NCI-H82 treated with DMSO at 0.1 percent for 48 hours (cell line): ENCODE measurements around the gene FBN2.

Source experiments
- DNase-seq: peaks from one replicate; lab custom pipeline; 2025; ENCODE audit not compliant: unreplicated experiment; lab: John Stamatoyannopoulos, UW

Gene FBN2

DNA sequence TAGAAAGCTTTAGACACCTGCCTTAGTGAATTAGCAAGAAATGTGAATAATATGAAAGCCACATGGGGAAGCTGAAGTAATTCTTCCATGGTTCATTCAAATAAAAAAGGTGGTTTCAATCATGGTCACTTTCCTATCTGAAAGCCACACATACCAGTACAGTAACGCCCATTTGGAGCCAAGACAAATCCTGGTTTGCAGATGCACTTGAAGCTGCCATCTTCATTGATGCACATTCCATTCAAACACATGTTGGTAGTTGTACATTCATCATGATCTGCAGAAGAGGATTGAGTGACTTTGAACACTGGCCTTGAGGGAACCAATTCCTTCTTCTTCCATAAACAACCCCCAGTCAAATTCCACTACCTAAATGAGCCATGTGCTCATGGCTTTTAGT lies 161.5 kb downstream of the FBN2 start:
- DNase-seq: no peak

DNA sequence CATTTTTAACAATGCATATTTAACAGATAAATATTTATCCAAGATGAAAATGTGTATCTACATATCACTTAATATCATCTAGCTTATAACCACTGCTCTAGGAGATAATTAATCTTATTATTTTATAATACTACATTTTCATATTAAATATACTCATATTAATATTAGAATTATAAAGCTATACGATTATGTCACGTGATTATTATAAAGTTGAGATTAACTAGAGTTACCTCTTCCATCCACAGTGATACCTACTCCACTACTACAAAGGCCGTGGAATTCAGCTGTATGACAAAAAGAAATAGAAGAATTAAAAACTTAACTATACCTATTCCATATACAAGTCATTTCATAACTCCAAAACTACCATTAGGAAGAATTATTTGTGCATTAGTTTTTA lies 171.9 kb downstream of the FBN2 start:
- DNase-seq: no peak

DNA sequence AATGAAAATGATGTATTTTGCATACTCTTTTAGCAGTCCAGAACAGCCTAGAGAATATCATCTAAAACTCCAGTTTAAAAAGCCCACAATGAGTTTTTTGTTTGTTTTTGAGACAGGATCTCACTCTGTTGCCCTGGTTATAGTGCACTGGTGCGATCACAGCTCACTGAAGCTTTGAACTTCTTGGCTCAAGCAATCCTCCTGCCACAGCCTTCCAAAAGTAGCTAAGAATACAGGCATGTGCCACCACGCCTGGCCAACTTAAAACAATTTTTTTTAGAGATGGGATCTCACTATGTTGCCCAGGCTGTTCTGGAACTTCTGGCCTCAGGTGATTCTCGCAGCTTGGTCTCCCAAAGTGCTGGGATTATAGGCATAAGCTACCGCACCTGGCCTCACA lies 175.7 kb downstream of the FBN2 start:
- DNase-seq: no peak

DNA sequence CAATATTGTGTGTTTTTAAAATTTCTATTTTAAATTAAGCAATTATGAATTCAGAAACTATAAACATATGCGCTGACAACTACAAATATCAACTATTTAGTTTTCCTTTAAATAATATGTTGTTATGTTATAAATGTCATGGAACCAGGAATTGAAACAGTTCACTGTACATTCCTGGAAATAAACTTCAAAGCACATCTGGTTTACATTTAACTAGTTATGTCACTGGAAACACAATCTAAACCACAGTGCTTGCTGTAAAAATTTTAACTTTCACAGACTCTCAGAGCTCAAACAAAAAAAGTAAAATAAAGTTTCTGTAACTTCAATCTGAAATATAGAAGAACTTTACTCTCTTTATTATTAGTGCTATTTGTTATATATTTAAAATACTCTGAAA lies 179.2 kb downstream of the FBN2 start:
- DNase-seq: no peak

DNA sequence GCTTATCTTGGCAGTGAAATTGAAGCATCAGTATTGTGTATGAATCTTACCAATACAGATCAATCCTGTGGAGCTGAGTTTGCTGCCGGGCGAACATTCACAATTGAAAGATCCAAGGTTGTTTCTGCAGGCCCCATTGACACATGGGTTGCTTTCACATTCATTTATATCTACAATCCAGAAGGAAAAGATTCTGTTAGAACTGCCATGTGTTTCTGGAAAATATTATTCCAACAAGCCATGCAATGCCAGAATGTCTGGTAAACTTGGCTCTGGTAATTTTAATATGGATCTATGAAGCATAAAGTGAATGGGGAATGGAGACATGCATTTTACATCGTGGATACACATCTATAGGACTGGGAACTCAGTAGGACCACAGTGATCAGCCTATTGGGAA lies 180.8 kb downstream of the FBN2 start:
- DNase-seq: no peak

DNA sequence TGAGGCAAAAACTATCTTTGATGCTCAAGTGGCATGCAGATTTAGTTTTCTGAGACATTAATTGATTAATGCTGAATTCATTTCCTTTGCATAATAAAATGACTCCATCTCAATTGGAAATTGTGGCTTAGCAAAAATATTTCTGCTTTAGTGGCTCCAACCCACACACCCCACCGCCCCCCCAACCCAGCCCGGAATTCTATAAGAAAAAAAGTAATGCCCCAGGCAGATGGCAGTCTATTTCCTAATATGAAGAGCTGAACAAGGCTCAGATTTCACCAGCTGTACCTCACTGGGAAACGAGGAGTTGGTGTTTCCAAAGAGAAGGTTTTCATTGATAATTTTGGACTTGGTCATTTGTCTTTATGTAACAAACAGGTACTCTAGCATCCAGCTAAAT lies 182.1 kb downstream of the FBN2 start:
- no peak for DNase-seq

DNA sequence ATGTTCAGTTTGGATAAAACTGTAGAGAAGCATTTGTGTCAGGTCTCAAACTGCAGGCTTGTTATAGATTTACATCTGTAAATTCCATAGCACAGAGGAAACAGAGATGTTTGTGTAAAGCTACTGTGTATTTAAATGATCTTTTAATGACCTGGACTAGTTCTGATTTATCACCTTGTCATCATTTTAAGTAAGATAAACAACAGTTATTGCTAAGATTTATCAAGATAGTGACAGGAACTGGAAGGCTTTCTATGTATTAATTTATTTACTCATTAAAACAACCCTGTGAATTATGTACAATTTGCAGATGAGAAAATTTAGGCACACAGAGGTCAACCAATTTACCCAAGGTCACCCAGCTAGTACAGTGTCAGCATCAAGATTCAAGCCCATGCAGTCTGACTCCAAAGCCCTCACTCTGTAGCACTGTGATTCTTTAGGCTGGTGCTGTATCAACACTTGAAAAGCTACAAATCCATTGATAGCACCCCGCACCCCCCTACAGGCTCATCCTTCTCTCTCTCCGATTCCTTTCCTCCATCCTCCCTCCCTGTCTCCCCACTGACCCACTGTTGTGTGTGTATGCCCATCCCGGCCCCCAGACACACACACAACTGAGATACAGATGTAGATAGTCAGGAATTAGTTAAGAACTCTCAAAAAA lies 184.5 kb downstream of the FBN2 start:
- DNase-seq: no peak

DNA sequence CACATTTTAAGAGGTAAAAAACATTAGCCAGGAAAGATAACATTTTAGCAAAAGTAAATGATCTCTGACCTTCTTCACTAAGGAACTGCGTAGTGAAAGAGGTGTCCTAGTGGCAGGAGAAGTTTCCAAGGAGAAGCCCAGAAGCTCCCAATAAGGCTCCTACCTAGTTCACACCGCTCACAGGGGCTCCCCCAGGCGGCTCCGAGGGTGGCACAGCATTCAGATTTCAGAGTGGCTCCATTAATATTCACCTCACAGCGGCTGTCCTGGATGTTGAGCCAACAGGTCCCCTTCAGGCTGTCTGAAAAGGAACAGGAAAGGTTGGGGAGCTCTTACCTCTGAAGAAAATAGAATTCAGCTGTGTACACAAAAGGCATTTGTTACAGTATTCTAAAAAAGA lies 187.3 kb downstream of the FBN2 start:
- DNase-seq: no peak

DNA sequence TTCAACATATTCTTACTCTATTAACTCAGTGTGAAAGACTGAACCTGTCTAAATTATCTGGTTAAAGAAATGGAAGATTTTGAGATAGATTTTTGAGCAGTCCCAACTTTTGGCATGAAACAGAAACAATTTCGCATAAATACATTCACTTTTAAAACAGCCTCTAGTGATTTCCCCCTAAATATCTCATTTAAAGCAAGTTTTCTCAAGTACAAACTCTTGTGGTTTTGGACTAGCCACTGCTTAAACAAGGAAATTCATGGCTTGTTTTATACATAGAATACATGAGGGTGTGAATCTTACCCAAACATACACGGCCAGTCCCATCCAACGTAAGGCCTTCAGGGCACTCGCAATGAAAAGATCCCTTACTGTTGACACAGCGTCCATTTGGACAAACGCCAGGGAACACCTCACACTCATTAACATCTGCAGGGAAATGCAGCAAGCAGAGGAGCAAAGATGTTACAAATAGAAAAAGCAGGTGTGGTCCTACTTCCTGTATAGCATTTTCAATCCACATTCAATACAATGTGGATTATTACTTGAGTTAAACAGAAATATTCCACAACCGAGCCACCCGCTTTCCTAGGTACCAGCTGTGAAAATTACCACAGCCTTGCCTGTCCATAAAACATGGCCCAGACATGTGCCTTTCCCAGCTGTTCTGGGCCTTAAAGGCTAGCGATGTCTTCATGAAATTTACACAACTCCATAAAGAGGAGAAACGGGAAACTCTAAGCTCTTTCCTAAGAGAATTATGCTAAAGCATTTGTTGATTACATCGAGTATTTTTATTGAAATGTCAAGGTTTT lies 188.8 kb downstream of the FBN2 start:
- no peak for DNase-seq

DNA sequence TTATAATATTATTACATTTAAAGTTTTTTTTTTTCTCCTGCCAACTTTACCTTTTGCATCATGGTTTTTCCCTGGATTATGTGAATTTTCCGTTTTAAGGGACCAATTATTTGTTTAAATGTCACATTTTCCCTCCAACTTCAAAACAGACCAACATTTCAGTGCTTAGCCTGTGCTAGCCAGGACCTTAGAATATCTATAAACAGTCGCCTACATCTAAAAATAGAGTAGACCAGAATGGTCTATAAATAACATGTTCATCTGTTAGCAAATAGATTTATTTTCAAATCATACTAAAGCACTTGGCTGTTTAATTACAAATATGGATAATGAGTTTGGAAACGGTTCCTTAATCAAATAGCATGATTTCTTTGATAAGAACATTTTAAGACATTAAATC lies 192.0 kb downstream of the FBN2 start:
- DNase-seq: no peak

DNA sequence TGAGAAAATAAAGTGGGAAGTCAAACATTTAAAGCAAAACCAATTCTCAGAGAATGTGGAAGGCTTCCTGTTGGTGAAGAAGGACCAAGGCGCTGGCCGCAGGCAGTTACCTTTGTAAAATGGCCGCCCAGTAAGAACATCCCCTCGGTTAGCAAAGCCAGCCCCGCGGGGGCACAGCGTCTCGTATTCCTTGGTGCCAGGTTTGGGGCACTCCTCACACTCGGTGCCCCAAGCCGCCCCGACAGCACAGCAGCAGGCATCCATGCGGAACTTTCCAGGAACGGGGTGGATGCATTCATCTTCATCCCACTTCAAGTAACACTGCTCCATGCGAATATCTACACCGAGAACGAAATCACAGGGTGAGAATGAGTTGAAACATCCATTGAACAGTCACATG lies 192.8 kb downstream of the FBN2 start:
- DNase-seq: no peak

DNA sequence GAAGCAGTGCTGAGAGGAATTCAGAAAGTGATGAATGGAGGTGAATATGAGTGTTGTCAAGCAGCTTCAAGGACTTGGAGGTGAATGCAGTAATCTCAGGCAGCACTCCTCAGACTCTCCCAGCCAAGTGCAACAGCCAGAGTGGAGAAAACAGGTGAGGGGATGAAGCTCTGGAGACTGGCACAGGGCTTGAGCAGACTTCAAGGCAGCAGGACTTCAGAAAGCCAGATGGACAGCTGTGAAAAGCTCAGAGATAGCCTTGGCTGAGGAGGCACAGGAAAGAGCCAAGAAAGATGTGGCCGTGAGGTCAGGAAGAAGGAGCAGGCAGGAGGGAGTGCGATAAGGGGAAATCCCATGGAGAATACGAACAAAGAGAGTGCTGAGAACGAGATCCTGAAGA lies 194.9 kb downstream of the FBN2 start:
- DNase-seq: no peak

DNA sequence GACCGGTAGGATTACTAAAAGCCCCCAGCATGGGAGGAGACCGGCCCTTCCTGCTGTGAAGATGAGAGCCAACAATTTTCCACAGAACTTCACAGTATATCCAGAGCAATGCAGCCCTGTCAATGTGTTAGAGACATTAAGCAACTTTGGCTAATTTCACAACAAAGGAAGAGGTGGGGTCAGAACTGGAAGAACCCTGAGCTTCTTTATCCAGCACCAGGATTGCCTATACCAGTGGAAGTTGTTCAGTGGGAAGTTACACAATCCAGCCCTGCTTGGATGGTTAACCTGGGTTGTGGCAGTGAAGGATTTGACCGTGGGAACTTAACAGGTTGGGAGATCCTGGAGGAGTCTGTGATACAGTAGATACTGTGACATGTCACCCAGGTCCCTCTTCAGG lies 197.0 kb downstream of the FBN2 start:
- no peak for DNase-seq

DNA sequence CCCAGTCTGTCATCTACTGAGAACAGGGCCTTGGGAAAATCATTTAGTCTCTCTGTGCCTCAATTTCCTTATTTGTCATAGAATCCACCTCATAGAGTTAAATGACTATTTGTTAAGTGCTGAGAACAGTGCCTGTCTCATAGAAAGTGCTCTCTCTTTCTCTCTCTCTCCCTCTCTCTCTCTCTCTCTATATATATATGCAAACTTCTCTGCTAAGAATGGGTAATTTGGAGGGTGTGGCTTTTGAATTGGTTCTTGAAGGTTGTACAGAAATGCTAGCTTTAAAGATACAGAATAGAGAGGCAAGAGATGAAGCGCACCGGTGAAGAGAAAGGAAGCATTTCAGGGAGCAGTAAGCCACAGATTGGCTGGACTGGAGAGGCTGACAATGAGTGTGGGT lies 197.4 kb downstream of the FBN2 start:
- no peak for DNase-seq

DNA sequence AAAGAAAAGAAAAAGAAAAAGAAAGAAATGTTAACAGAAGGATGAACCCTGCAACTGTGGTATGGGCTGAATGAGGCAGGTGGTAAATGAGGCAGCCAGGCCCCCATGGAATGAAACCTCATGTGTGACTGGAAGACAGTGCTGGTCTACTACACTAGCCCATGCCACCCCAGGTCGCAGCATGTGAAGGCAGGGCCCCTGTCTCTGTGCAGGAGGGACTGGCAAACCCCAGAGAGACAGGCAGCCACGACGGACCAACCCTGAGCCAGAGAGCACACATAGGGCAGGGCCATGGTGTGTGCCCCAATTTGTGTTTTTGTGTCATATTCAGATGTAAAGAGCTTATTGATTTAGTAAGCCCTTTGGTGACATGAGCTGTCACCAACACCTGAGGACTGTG lies 198.5 kb downstream of the FBN2 start:
- no peak for DNase-seq

DNA sequence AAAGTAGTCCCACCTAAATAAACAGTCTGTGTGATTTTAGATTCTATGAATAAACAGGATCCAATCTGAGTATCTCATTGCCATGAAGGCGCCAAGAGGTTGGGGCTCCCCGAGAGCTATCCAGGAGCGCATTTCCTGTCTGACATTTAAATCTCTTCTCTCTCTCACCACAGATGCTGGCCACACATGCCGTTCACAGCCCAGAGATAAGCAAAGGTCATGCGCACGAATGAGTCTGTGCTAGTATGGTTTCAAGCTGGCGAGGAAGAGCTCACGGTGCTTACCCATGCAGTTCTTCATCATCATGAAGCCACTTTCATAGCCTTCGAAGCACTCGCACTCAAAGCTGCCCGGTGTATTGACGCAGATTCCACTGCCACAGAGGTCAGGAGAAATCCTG lies 199.4 kb downstream of the FBN2 start:
- no peak for DNase-seq

DNA sequence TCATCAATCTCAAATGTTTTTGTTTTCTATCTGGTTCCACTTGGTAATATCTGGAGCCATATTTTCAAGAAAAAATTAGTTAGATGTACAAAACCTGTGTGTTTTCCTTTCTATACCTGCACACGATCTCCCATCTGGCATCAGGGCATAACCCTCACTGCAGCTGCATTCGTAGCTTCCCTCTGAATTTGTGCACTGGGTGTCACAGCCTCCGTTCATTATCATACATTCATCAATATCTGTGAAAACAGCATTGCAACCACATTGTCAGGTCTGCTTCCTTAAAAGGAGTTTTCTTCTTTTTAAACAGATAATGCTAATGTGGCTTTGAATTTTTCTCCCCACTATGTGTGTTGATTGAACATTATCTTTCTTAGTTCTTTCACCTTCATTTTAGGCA lies 202.7 kb downstream of the FBN2 start:
- no peak for DNase-seq

DNA sequence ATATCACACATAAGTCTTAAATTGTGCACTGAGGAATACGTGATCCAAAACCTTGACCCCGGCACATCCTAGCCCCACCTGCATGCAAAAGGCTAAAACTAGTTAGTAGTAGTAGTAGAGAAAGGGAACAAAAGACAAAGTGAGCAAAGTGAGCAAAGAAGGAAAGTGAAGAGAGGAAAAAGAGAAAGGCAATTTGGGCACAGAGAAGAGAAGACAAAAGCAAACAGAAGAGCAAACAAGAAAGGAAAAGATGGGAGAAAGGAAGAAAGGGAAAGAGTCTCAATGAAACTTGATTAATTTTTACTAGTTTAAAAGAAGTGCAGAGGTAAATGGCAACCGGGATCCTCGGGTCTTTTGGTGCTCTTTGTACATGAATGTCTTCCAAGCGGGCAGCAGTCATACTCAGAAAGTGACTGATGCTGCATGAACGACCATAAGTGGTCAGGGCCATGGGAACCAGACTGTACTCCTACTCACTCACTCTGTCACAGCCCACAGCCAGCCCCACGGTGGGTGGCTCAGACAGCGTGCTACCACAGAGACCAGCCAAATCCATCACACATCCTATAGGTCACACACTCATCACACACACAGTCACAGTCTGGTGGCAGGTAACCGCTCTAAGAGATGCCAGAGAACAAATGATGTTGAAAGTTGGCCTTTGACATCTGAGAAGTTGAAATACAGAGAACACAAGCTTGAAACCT lies 203.9 kb downstream of the FBN2 start:
- DNase-seq: no peak

DNA sequence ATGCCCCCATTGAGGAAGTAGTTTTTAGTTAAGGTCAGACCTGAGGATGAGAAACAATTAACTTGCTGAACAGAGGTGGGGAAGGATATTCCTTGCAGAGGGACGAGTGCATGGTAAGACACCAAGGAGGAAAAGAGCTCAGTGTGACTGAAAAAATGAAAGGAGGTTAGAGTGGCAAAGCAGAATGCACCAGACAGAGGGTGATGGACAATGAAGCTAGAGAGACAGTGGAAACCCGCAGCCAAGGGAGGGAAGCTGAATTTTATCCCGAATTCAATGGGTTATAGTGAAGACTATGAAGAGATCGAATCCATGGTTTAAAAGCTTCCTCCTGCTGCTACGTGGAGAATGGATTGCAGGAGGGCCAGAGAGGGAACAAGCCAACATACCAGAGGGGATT lies 206.8 kb downstream of the FBN2 start:
- DNase-seq: no peak

DNA sequence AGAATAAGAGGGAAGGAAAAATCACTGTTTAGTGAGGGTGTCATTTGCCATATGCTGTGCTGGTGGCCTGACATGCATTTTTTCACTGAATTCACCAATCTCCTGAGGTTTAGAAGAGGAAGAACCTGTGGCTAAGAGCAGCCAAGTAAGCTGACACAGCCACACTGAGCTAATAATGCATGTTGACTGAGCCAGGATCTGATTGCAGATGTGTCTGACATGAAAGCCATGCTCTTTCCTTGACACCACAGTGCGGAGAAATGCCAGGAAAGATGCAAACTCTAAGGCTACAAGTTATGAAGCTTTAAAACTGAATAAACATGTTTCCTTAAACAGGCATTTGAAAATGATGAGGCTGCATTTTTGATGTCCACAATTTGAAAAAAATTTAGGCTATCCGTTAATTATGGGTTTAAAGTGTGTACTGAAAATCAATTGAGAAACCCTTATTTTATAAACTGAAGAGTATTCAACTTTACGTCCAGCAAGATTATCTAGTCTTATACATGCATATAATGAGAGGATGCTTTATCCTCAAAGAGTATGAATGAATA lies 208.6 kb downstream of the FBN2 start:
- no peak for DNase-seq

DNA sequence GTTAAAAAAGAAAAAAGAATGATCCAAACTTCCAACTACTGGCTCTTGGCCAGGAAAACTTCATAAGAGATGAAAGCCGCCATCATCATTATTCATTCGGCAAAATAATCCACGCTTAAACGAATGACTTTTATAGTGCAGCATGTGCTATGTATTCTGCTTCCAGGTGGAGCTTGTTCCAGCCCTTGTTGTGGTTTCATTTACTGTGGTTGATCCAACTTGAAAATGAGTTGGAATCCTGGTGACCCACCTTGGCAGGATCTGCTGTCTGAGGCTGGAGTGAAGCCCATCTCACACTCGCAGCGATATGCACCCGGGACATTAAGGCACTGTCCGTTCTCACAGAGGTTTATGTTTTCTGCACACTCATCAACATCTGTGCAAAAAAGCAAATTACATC lies 209.6 kb downstream of the FBN2 start:
- no peak for DNase-seq

DNA sequence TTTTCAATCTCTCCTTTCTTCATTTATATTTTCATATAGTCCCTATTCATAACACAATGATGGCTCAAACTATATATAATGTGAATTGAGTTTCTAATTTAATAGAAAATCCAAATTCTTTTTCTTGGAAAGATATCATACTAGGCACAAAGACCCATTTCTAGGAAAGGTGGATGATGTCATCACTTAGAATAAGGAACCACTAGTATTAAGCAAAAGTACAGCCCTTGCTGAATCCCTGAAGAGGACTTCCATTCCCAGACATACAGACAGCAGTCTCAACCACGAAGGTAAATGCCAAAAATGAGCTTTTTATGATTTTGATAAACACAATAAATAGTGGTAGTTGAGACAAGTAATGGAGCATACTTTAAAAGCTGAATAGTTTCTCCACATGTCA lies 210.0 kb downstream of the FBN2 start:
- no peak for DNase-seq
